Renal cortex interstitium (tissue), 11 donors: ENCODE measurements around the gene EHD4. TPM values are rescaled to one million over a fixed set of nuclear protein-coding genes. Genes with fewer than 3 reads are reported as not detected.

Experiments used
- DNase-seq, 11 donors: peaks; one replicate each; pipeline ENCODE4 v3.0.0-alpha.2; 2013; ENCODE audit warnings: low read depth in 9 of 11, low spot score in 4 of 11; ENCODE audit errors: extremely low read depth in 1 of 11
- polyA plus RNA-seq, 3 donors: library from polyadenylated mRNA; unstranded; fragments of 120-200 nt; gene quantifications; one replicate each; pipeline ENCODE4 v1.2.1, GENCODE V29; 2013; ENCODE audit not compliant: insufficient read length in 3 of 3

EHD4 gene
- polyA plus RNA-seq, 3 donors: 14.8 to 19.5 (median 18.4) TPM

GRCh38 chr15:41985236-41986160 lies 13.1 kb upstream of the EHD4 start:
- no peak for DNase-seq

GRCh38 chr15:41984622-41985021 lies 12.3 kb upstream of the EHD4 start:
- DNase-seq: no peak

GRCh38 chr15:41983621-41984571 lies 11.5 kb upstream of the EHD4 start:
- DNase-seq: no peak

- no peak for DNase-seq
These were observed 10.9 kb upstream of the EHD4 start for GRCh38 chr15:41983221-41983620.

GRCh38 chr15:41982133-41982930 lies 10.0 kb upstream of the EHD4 start:
- no peak for DNase-seq

DNA sequence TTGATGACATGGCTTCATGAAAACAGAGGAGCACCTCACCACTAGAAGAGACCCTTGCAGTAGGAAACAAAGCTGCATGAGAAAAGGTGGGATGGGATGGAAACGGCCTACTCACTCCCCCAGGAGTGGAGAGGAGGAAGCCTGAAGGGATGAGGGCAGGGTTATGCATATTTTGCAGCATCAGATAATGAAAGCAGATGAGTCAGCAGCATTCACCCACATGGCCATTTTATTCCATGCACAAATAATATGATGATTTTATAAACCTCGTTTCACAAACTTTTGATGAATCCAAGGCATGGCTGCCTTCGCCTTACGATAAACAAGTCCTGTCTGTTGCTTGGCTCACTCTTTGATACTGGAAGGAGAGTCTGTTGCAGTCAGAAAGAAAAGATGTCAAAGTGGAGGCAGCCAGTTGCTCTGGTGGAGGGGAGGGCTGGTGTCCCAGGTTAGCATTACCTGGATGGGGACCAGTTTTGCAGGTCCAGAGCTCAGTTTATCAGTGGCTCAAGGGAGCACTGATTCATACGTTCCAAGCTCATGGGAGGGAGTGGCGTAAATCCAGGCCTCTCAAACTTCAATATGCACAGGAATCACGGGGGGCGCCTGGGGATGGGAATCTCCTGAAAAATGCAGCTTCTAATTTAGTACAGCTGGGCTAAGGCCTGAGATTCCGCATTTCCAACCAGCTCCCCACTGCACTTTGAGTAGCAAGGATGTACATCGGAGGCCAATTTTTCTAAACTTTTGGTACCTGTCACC lies 9.2 kb upstream of the EHD4 start:
- no peak for DNase-seq

- no peak for DNase-seq
These were observed 8.4 kb upstream of the EHD4 start for GRCh38 chr15:41980654-41981323.

DNA sequence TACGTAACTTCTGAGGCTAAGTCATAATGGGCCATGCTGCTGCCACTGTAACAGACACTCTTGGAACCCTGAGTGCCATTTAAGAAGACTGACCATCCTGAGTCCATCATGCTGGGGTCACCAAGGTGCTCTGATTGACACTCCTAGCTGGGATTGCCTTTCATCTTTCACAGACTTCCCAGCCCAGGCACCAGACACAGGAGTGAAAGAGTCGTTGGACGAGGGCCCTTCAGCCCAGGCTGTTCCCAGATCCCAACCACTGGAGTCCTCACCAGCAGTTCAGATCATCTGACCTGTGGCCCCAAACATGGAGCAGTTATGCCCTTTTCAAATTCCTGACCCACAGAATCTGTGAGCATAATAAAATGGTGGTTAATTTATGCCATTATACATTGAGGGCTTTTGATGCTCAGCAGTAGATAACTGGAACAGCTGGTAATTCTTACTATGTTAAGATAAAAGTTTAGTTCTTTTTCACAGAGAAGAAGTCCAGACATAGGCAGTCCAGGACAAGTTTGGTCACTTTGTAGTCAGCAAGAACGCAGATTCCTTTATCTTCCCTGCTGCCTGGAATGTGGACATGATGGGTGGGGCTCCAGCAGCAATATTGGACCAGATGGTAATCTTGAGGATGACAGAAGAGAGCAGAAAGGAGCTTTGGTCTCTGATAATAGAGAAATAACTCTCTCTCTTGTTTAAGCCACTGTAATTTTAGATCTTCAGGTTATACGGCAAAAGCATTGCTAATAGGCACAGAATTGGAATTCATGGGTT lies 7.3 kb upstream of the EHD4 start:
- no peak for DNase-seq

DNA sequence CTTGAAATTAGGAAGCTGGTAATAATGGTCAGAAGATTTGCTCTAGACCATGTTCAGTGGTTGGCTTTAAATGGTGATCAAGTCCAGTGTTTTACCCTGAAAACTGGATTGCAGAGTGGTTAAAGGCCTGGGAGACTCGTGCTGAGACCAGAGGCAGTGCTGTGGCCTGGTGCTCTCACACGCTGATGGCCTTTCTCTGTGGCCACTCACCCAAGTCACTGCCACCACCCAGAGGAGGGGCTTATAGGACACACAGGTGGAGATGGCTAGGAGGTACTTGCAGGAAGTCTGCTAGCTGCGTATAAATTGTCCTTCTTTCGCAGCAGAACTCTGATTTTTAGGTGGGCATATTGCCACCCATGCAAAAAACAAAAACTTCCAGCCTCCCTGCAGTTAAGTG lies 6.2 kb upstream of the EHD4 start:
- no peak for DNase-seq

- DNase-seq: no peak
These were observed 5.5 kb upstream of the EHD4 start for GRCh38 chr15:41977757-41978383.

DNA sequence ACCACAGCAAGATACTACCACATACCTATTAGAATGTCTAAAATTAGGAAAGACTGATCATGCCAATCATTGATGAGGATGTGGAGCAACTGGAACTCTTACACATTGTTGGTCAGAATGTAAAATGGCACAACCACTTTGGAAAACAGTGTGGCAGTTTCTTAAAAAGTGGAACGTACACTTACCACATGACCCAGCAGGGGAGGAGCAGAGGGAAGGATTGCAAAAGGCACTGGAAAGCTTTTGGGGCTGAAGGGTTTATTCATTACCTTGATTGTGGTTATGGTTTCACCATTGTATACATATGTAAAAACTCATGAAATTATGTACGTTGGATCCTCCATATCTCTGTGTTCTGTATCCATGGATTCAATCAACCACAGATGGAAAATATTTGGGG lies 3.3 kb upstream of the EHD4 start:
- DNase-seq: no peak

- DNase-seq: no peak
These were observed 1.7 kb upstream of the EHD4 start for GRCh38 chr15:41974041-41974440.

DNA sequence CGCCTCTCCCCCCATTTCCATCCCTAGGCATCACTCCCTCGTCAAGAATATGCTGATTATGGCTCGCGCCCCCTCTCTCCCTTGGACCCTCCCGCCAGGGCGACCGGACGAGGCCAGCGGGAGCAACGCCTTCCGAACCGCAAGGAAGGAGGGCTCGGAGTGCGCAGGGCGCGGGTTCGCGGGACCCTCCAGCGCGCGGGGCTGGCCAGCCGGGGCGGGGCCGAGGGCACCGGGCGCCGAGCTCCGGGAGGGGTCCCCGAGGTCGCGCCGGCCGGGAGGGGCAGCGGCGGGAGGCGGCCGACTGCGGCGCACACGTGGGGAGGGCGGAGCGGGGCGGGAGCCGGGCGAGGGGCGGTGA lies 483 bp downstream of the EHD4 start:
- no peak for DNase-seq

- peak in 7 of 11 donors; percentile 34 to 70 (median 47) for DNase-seq
These were observed 1.1 kb downstream of the EHD4 start for GRCh38 chr15:41971089-41971894.

DNA sequence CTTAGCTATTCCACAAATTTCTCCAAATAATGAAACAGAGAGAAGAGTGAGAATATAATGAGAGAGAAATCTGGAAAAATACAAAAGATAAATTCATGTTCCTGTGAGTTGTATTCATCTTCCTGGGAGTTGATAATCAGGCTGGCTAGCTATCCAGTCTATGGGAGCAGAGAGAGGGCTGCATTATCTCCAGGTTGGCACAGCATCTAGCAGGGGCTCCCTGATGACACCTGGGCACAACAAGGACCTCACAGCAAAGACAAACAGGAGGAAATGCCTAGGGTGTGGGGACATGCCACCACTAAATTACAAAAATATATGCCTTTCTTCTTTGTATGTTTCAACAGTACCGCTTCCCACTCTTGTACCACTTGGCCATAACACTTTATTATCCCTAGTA lies 1.9 kb downstream of the EHD4 start:
- DNase-seq: no peak

DNA sequence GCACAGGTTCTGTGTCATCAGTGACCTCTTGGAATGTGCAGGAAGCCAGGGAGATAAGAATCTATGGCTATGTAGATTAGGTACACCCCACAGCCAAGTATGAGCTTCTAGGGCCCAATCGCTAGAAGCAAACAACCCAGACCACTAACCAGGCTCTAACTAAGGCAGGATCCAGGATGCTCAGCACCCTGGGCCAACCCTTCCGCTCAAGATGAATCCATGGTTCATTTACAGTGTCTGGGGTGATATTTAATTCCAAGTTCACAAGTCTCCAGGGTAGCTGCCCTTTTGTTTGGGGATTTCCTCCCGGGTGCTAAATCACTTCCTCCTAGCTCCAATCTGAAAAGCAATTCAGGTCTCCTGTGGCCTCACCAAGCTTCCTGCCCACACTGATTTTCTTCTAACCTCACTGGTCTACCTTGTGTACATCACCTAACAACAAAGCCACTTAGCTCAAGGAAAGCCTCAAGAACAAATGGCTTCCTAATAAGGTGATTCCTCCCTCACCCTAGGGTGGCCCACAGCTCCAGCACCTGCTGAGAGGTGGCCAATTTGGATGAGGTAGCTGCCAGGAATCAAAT lies 2.4 kb downstream of the EHD4 start:
- DNase-seq: no peak
